Activated CD4-positive, alpha-beta T cell treated with anti-CD3 and anti-CD28 coated beads for 36 hours (primary cell): ENCODE data around the gene GRHL1. TPM values are rescaled to one million over a fixed set of nuclear protein-coding genes. Genes with fewer than 3 reads are reported as not detected.
"Not testable (repeated sequence)": the region's sequence is repeated elsewhere in the genome, so short reads cannot be mapped to it uniquely, and the experiment has no call there.

Source experiments
- ATAC-seq: fragments of 200-7000 bp; cut with Tn5 transposase; one replicate; pipeline ENCODE4 v1.10.0; 2021; ENCODE audit warnings: mild to moderate bottlenecking, moderate library complexity
- CTCF ChIA-PET: fragments of 350-600 bp; sonication (Branson Sonifier 250); formaldehyde crosslinking; loops from one replicate; lab custom pipeline; 2021; ENCODE audit warnings: antibody characterized with exemption; lab: Charles Lee
- POLR2A ChIA-PET: fragments of 350-600 bp; sonication (Branson Sonifier 250); formaldehyde crosslinking; loops from one replicate; lab custom pipeline; 2021; ENCODE audit warnings: antibody characterized with exemption, inconsistent platforms; lab: Charles Lee
- DNase-seq: peaks from one replicate; pipeline ENCODE4 v3.0.0-alpha.2; 2020
- H3K27ac Mint-ChIP-seq: one replicate; pipeline ENCODE4 v1.8.0; 2021; ENCODE audit warnings: mixed read lengths
- H3K27me3 Mint-ChIP-seq: one replicate; pipeline ENCODE4 v1.8.0; 2021; ENCODE audit warnings: mixed read lengths
- H3K36me3 Mint-ChIP-seq: one replicate; pipeline ENCODE4 v1.8.0; 2021; ENCODE audit warnings: low read depth, mixed read lengths
- H3K4me1 Mint-ChIP-seq: one replicate; pipeline ENCODE4 v1.8.0; 2021; ENCODE audit warnings: mixed read lengths
- H3K4me3 Mint-ChIP-seq: one replicate; pipeline ENCODE4 v1.8.0; 2021; ENCODE audit warnings: mild to moderate bottlenecking, moderate library complexity, mixed read lengths
- H3K9me3 Mint-ChIP-seq: one replicate; pipeline ENCODE4 v1.8.0; 2021; ENCODE audit warnings: low read depth, mixed read lengths
- intact Hi-C, 2 experiments: fragments of 100-400 bp; cut with DNase I in 1 of 2; cut with micrococcal nuclease in 1 of 2; formaldehyde crosslinking; loops; one replicate each; pipeline versions ENCODE4 v1.14.2 to v1.15.1; 2022 to 2024; cut with DNase I, micrococcal nuclease
- total RNA-seq, 2 experiments: library from RNA; stranded (reverse); gene quantifications; one replicate each; pipeline ENCODE4 v1.2.3, GENCODE V29; 2021

GRHL1 gene
- total RNA-seq, 2 experiments from 2014 or later = 0.27 to 0.53 TPM

DNA sequence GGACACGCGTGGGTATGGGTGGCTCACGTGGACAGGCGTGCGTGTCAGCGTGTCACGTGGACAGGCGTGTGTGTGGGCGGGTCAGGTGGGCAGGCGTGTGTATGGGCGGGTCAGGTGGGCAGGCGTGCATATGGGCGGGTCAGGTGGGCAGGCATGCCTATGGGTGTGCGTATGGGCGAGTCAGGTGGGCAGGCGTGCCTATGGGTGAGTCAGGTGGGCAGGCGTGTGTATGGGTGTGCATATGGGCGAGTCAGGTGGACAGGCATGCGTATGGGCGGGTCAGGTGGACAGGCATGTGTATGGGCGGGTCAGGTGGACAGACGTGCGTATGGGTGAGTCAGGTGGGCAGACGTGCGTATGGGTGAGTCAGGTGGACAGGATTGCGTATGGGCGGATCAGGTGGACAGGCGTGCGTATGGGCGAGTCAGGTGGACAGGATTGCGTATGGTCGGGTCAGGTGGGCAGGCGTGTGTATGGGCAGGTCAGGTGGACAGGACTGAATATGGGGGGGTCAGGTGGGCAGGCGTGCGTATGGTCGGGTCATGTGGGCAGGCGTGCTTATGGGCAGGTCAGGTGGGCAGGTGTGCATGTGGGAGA, 61.0 kb downstream of the GRHL1 start:
- H3K36me3 Mint-ChIP-seq, ATAC-seq, intact Hi-C loops, CTCF ChIA-PET, H3K4me1 Mint-ChIP-seq, H3K27ac Mint-ChIP-seq, POLR2A ChIA-PET, H3K9me3 Mint-ChIP-seq, DNase-seq, H3K27me3 Mint-ChIP-seq, H3K4me3 Mint-ChIP-seq: not testable (repeated sequence)

DNA sequence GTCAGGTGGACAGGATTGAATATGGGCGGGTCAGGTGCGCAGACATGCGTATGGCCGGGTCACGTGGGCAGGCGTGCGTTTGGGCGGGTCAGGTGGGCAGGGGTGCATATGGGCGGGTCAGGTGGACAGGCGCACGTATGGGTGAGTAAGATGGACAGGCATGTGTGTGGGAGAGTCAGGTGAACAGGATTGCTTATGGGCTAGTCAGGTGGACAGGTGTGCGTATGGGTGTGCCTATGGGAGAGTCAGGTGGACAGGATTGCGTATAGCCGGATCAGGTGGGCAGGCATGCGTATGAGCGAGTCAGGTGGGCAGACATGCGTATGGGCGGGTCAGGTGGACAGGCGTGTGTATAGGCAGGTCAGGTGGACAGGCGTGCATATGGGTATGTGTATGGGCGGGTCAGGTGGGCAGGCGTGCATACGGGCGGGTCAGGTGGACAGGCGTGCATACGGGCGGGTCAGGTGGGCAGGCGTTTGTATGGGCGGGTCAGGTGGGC, 61.5 kb downstream of the GRHL1 start:
- Mint-ChIP-seq H3K4me3 (no peak overlapping the region), H3K27me3 (no peaks in the 10 kb centered on the region), H3K9me3 (peaks cover 2% of the 10 kb centered on the region), H3K4me1 (no peaks in the 10 kb centered on the region), H3K36me3 (no peaks in the 10 kb centered on the region), H3K27ac (no peak overlapping the region)
- intact Hi-C loops = no loop called here
- DNase-seq (no peak), ATAC-seq (no peak)
- POLR2A ChIA-PET = no interaction called here
- CTCF ChIA-PET = no interaction called here

DNA sequence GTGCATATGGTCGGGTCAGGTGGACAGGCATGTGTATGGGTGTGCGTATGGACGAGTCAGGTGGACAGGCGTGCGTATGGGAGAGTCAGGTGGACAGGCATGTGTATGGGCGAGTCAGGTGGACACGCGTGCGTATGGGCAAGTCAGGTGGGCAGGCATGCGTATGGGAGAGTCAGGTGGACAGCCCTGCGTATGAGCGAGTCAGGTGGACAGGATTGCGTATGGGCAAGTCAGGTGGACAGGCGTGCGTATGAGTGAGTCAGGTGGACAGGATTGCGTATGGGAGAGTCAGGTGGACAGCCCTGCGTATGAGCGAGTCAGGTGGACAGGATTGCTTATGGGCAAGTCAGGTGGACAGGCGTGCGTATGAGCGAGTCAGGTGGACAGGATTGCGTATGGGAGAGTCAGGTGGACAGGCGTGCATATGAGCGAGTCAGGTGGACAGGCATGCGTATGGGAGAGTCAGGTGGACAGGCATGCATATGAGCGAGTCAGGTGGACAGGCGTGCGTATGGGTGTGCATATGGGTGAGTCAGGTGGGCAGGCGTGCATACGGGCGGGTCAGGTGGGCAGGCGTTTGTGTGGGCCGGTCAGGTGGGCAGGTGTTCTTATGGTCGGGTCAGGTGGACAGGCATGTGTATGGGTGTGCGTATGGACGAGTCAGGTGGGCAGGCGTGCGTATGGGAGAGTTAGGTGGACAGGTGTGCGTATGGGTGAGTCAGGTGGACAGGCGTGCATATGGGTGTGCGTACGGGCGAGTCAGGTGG, 62.3 kb downstream of the GRHL1 start:
- H3K27me3 Mint-ChIP-seq, POLR2A ChIA-PET, DNase-seq, intact Hi-C loops, H3K4me3 Mint-ChIP-seq, ATAC-seq, H3K4me1 Mint-ChIP-seq, H3K36me3 Mint-ChIP-seq, H3K9me3 Mint-ChIP-seq, H3K27ac Mint-ChIP-seq, CTCF ChIA-PET: not testable (repeated sequence)

DNA sequence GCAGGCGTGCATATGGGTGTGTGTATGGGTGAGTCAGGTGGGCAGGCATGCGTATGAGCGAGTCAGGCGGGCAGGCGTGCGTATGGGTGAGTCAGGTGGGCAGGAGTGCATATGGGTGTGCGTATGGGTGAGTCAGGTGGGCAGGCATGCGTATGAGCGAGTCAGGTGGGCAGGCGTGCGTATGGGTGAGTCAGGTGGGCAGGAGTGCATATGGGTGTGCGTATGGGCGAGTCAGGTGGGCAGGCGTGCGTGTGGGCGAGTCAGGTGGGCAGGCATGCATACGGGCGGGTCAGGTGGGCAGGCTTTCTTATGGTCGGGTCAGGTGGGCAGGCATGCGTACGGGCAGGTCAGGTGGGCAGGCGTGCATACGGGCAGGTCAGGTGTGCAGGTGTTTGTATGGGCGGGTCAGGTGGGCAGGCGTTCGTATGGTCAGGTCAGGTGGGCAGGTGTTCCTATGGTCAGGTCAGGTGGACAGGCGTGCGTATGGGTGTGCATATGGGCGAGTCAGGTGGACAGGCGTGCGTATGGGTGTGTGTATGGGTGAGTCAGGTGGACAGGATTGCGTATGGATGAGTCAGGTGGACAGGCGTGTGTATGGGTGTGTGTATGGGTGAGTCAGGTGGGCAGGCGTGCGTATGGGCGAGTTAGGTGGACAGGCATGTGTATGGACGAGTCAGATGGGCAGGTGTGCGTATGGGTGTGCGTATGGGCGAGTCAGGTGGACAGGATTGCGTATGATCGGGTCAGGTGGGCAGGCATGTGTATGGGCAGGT, 63.1 kb downstream of the GRHL1 start:
- no peak overlapping the region for H3K27ac Mint-ChIP-seq
- POLR2A ChIA-PET = no interaction called here
- H3K4me3 Mint-ChIP-seq = no peak overlapping the region
- H3K27me3 Mint-ChIP-seq = no peaks in the 10 kb centered on the region
- intact Hi-C loops = no loop called here
- H3K9me3 Mint-ChIP-seq = peaks cover 2% of the 10 kb centered on the region
- no peak for DNase-seq
- CTCF ChIA-PET = no interaction called here
- ATAC-seq = no peak
- H3K4me1 Mint-ChIP-seq = no peaks in the 10 kb centered on the region
- no peaks in the 10 kb centered on the region for H3K36me3 Mint-ChIP-seq

DNA sequence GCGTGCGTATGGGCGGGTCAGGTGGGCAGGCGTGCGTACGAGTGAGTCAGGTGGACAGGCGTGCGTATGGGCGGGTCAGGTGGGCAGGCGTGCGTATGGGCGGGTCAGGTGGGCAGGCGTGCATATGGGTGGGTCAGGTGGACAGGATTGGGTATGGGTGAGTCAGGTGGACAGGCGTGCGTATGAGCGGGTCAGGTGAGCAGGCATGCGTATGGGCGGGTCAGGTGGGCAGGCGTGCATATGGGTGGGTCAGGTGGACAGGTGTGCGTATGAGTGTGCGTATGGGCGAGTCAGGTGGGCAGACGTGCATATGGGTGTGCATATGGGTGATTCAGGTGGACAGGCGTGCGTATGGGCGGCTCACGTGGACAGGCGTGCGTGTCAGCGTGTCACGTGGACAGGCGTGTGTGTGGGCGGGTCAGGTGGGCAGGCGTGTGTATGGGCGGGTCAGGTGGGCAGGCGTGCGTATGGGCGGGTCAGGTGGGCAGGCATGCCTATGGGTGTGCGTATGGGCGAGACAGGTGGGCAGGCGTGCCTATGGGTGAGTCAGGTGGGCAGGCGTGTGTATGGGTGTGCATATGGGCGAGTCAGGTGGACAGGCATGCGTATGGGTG, 64.0 kb downstream of the GRHL1 start:
- H3K4me3 Mint-ChIP-seq, H3K4me1 Mint-ChIP-seq, H3K27me3 Mint-ChIP-seq, DNase-seq, CTCF ChIA-PET, intact Hi-C loops, H3K9me3 Mint-ChIP-seq, POLR2A ChIA-PET, H3K27ac Mint-ChIP-seq, H3K36me3 Mint-ChIP-seq, ATAC-seq: not testable (repeated sequence)

DNA sequence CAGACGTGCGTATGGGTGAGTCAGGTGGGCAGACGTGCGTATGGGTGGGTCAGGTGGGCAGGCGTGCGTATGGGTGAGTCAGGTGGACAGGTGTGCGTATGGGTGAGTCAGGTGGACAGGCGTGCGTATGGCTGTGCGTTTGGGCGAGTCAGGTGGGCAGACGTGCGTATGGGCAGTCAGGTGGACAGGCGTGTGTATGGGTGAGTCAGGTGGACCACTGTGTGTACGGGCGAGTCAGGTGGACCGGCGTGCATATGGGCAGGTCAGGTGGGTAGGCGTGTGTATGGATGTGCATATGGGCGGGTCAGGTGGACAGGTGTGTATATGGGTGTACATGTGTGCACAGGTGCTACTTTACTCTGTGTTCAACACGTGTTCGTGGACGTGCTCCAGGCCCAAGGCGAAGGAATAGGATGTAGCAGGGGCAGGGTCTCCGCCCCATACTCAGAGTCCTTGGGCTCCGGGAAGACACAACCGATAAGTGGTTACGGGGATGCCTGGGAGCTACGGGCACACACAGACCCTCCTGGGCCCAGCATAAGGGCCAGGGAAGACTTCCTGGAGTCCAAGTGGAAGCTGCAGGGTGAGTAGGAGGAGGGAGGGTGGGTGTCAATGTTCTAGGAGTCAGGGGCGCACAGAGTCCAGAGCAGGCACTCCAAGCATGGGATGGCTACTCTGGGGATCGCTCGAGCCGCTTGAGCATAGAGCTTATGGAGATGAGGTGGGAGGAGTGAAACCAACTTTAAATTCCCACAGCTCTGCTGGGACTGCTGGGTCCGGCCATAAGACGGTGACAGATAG, 64.7 kb downstream of the GRHL1 start:
- Mint-ChIP-seq H3K27ac (no peak overlapping the region), H3K9me3 (peaks cover 2% of the 10 kb centered on the region), H3K4me3 (no peak overlapping the region), H3K36me3 (no peaks in the 10 kb centered on the region), H3K27me3 (no peaks in the 10 kb centered on the region), H3K4me1 (no peaks in the 10 kb centered on the region)
- CTCF ChIA-PET = interaction anchor here (1.0 kb wide), 1 partner anchor 20 kb away, joined by 4 read pairs; no protein-coding TSS in a partner anchor
- intact Hi-C loops = no loop called here
- no peak for ATAC-seq
- no peak for DNase-seq
- POLR2A ChIA-PET = no interaction called here

GRCh38 chr2:10016802-10017258, 65.3 kb downstream of the GRHL1 start:
- H3K4me3 Mint-ChIP-seq = no peak overlapping the region
- H3K9me3 Mint-ChIP-seq = peaks cover 2% of the 10 kb centered on the region
- no peaks in the 10 kb centered on the region for H3K27me3 Mint-ChIP-seq
- no peaks in the 10 kb centered on the region for H3K4me1 Mint-ChIP-seq
- intact Hi-C loops = no loop called here
- no peak for DNase-seq
- POLR2A ChIA-PET = interaction anchor here (0.6 to 0.7 kb wide), 2 partner anchors 9 to 12 kb away, joined by 3 read pairs; no protein-coding TSS in a partner anchor
- H3K27ac Mint-ChIP-seq = no peak overlapping the region
- ATAC-seq = no peak
- H3K36me3 Mint-ChIP-seq = no peaks in the 10 kb centered on the region
- CTCF ChIA-PET = interaction anchor here (1.0 kb wide), 1 partner anchor 19 kb away, joined by 4 read pairs; no protein-coding TSS in a partner anchor

- Mint-ChIP-seq H3K27ac (no peak overlapping the region), H3K9me3 (peaks cover 2% of the 10 kb centered on the region), H3K27me3 (no peaks in the 10 kb centered on the region), H3K36me3 (no peaks in the 10 kb centered on the region), H3K4me1 (no peaks in the 10 kb centered on the region), H3K4me3 (no peak overlapping the region)
- intact Hi-C loops = no loop called here
- ChIA-PET CTCF (interaction anchor here (1.0 to 1.2 kb wide), 2 partner anchors 19 to 55 kb away, joined by 3 to 4 read pairs; no protein-coding TSS in a partner anchor), POLR2A (interaction anchor here (0.6 to 0.7 kb wide), 2 partner anchors 9 to 11 kb away, joined by 3 read pairs; no protein-coding TSS in a partner anchor)
- DNase-seq (no peak), ATAC-seq (no peak)
These were observed 65.9 kb downstream of the GRHL1 start for GRCh38 chr2:10017313-10017941.

- intact Hi-C loops = no loop called here
- no peaks in the 10 kb centered on the region for H3K27me3 Mint-ChIP-seq
- H3K4me1 Mint-ChIP-seq = no peaks in the 10 kb centered on the region
- ChIA-PET POLR2A (no interaction called here), CTCF (interaction anchor here (0.6 kb wide), 1 partner anchor 30 kb away, joined by 4 read pairs; no protein-coding TSS in a partner anchor)
- no peaks in the 10 kb centered on the region for H3K36me3 Mint-ChIP-seq
- DNase-seq = no peak
- no peak for ATAC-seq
- H3K4me3 Mint-ChIP-seq = no peak overlapping the region
- peaks cover 2% of the 10 kb centered on the region for H3K9me3 Mint-ChIP-seq
- H3K27ac Mint-ChIP-seq = no peak overlapping the region
These were observed 67.7 kb downstream of the GRHL1 start for GRCh38 chr2:10019174-10019573.
